Mucosa of stomach (tissue), 1 donor: Measurements from ENCODE around the gene NAPEPLD.

Experiments
- H3K27me3 ChIP-seq: one replicate; pipeline ENCODE4 v1.7.0; 2013; ENCODE audit warnings: mild to moderate bottlenecking, low read length; ENCODE audit not compliant: control insufficient read depth, insufficient read depth
- H3K36me3 ChIP-seq: one replicate; pipeline ENCODE4 v1.7.0; 2013; ENCODE audit warnings: low read length; ENCODE audit not compliant: control insufficient read depth, insufficient read depth
- H3K4me1 ChIP-seq: one replicate; pipeline ENCODE4 v1.7.0; 2013; ENCODE audit warnings: mild to moderate bottlenecking, low read length; ENCODE audit not compliant: control insufficient read depth, insufficient read depth
- H3K4me3 ChIP-seq: one replicate; pipeline ENCODE4 v1.7.0; 2013; ENCODE audit warnings: low read length
- H3K9ac ChIP-seq: one replicate; pipeline ENCODE4 v1.7.0; 2013; ENCODE audit warnings: mild to moderate bottlenecking, low read length, moderate library complexity
- H3K9me3 ChIP-seq: one replicate; pipeline ENCODE4 v1.7.0; 2013; ENCODE audit warnings: mild to moderate bottlenecking, low read length, moderate library complexity; ENCODE audit not compliant: control insufficient read depth
- donor health status: Pancreatic carcinoma.

NAPEPLD gene

DNA sequence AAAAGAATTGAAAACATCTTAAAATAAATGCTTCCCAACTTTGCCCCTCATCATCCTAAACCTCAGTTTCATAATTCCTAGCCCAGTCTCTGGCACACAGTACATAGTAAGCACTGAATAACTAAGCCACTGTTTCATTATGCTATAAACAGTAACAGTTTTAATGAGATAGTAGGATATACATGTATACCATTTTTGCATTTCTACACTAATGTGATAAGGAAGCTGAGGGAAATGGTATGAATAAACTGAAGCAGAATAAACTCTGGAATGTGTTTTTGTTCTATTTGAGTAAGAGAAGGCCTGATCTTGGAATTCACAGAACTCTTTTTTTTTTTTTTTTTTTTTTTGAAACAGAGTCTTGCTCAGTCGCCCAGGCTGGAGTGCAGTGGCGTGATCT, 8.8 kb downstream of the NAPEPLD start:
- H3K9ac ChIP-seq = no peak overlapping the region
- H3K36me3 ChIP-seq = no peaks in the 10 kb centered on the region
- no peaks in the 10 kb centered on the region for H3K9me3 ChIP-seq
- no peaks in the 10 kb centered on the region for H3K27me3 ChIP-seq
- H3K4me1 ChIP-seq = peaks cover 35% of the 10 kb centered on the region
- no peak overlapping the region for H3K4me3 ChIP-seq

DNA sequence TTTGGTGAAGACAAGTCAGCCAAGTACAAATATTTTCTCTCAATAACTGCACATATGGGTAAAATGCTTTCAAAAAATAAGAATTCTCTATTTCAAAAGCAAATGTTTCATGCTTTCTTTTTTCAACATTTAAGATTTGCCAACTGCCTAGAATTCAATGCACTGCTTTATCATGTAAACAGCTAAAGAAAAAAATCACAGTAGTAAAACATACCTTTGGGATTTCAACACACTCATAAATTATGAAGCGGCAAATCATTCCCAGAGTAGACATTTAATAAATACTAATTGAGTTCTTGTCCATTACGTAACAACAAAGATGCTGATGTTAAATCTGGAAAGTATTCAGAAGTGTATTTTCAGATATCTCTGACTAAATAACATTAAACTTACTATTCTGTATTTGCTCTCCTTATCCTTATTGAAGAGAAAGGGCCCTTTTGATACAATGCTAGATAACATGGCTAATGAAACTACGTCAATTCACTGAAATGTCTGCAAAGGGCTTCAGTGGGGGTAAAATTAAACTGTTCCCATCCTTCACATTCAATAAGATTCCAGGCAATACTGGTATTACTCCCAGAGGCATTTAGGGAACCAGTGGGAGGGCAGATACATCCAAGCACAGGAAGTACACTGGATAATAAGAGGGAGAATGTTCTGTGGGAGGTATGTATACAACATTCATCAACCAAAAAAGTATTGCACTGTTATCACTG, 13.9 kb downstream of the NAPEPLD start:
- H3K4me3 ChIP-seq = no peak overlapping the region
- no peaks in the 10 kb centered on the region for H3K27me3 ChIP-seq
- H3K9me3 ChIP-seq = no peaks in the 10 kb centered on the region
- no peaks in the 10 kb centered on the region for H3K36me3 ChIP-seq
- H3K9ac ChIP-seq = no peak overlapping the region
- peaks cover 19% of the 10 kb centered on the region for H3K4me1 ChIP-seq

DNA sequence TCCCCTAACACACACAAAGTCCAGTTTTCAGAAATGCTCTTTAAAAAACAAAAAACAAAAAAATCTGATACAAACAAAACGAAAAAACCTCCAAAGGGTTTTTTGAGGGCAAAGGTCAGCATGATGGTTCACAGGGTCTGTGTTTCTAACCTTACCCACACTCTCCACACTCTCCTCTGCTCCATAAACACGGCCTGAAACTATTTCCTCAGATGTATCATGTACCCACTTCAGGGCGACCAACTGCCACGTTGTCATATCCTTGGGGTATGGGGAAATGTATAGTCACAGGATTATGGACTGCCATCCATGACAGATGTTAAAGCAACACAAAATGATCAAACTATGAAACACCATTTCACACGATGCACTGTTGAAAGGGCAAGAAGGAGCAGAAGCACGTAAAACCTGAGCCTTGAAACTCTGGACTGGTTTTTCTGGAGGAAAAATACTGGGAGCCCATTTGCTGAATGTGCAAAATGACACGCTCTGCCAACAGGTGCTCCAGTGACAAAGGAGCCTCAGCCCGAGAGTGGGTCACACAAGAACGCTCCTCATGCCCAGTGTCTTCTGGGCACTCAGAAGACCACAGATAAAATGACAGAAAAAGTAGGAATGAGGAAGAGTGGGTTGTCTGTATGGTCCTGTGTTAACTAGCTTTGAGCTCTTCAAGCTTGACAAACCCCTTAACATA, 15.8 kb downstream of the NAPEPLD start:
- H3K9ac ChIP-seq = no peak overlapping the region
- no peaks in the 10 kb centered on the region for H3K9me3 ChIP-seq
- no peaks in the 10 kb centered on the region for H3K36me3 ChIP-seq

DNA sequence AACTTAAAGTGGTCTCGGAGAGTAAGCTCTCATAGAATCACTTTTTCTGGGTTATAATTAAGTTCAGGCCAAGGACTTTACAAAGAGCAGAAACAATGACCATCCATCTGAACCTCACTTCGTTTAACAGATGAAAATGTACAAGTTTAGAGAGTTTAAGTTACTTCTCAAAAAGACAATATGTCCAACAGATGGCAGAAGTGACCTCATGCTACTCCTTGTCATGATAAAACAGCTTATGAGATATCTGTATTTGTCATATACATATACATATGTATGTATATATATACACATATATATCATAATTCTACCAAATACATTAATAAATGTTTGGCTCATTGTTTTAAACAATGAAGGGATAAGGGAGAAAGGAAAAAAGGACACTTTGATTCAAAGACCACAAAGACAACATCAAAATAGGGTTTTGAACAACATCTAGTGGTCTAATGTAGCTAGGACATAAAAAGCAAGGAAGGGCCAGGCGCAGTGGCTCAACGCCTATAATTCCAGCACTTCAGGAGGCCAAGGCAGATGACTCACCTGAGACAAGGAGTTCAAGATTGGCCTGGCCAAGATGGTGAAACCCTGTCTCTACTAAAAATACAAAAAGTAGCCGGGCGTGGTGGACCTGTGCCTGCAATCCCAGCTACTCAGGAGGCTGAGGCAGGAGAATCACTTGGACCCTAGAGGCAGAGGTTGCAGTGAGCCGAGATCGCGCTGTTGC, 17.8 kb downstream of the NAPEPLD start:
- Histone ChIP-seq H3K4me1 (peaks cover 20% of the 10 kb centered on the region), H3K36me3 (no peaks in the 10 kb centered on the region), H3K9me3 (no peaks in the 10 kb centered on the region), H3K4me3 (no peak overlapping the region), H3K27me3 (no peaks in the 10 kb centered on the region), H3K9ac (no peak overlapping the region)

More for the DNA sequence above, 15.8 kb downstream of the NAPEPLD start:
- H3K27me3 ChIP-seq = no peaks in the 10 kb centered on the region
- H3K4me1 ChIP-seq = peaks cover 20% of the 10 kb centered on the region
- H3K4me3 ChIP-seq = no peak overlapping the region

DNA sequence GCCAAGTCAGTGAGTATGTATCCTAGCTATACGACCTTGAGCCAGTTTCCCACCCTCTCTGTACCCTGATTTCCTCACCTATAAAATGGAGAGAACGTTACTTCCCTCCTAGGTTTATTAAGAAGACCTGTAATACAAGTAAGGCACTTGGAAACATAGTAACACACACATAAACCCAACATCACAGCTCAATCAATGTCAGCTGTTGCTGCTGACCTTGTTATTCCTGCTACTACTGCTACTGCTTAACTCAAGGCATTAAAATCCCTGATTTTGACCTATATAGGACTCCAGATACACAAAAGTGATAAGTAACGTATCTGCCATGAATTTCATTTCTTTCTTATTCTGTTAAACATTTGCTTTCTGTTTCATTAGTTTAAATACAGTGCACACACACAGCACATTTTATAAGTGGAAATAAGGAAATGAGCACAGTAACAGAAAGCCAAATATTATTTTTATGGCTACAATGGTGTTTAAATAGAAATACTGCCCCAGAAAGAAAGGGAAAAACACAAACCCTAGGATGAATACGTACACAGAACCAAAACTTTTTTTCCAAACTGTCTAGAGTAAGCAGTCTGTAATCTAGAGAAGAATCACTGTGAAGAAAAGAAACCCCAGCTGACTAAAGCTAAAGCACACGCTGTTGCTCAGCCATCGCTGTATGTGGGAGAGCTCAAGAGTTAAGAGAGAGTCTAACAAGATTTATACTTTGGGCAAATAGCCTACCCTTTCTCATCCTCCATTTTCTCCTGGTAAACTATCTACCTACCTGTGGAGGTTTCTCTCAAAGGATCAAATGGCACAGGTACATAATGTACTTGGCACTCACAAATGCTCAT, 19.0 kb downstream of the NAPEPLD start:
- no peak overlapping the region for H3K9ac ChIP-seq
- no peaks in the 10 kb centered on the region for H3K27me3 ChIP-seq
- H3K9me3 ChIP-seq = no peaks in the 10 kb centered on the region
- H3K36me3 ChIP-seq = no peaks in the 10 kb centered on the region
- H3K4me3 ChIP-seq = no peak overlapping the region
- peaks cover 16% of the 10 kb centered on the region for H3K4me1 ChIP-seq

DNA sequence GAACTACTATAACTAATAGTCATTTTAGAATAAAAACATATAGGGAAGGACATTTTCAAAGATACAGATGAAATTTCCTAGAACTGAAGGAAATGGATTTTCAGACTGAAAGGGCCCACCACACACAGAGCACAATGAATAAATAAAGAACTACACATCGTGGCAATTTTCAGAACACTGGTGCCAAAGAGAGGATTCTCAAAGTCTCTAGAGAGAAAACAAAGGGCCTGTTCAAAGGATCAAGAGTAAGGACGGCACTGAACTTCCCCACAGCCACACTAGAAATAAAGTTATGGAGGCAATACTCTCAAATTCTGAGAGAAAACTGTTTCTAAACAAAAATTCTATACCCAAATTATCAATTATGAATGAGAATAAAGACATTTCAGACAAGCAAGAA, 21.9 kb downstream of the NAPEPLD start:
- Histone ChIP-seq H3K9ac (no peak overlapping the region), H3K36me3 (no peaks in the 10 kb centered on the region)

DNA sequence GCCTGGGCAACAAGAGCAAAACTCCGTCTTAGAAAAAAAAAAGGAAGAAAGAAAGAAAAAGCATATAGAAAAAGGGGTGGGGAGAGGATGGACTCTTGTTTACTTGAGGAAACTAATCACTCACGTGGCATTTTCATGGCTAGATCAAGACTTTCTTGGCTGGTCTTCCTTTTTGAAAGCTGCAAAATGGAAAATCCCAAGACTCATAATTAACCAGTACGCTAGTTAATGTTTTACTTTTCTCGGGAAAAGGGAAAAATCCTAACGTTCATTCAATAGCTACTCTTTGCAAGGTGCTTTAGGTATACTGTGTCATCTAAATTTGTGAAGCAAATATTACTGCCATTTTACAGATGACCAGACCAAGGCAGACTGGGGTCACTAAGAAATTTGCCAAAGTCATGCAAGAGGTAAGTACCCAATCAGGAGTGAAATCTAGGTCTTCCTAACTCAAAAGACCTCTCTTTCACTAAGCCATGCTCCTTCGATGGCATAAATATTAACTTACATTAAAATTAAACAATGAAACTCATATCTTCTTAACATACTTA, 24.4 kb downstream of the NAPEPLD start:
- no peak overlapping the region for H3K4me3 ChIP-seq
- no peaks in the 10 kb centered on the region for H3K4me1 ChIP-seq
- H3K27me3 ChIP-seq = no peaks in the 10 kb centered on the region
- no peaks in the 10 kb centered on the region for H3K36me3 ChIP-seq
- no peak overlapping the region for H3K9ac ChIP-seq
- no peaks in the 10 kb centered on the region for H3K9me3 ChIP-seq

More for the DNA sequence above, 21.9 kb downstream of the NAPEPLD start:
- Histone ChIP-seq H3K4me1 (peaks cover 16% of the 10 kb centered on the region), H3K4me3 (no peak overlapping the region), H3K9me3 (no peaks in the 10 kb centered on the region), H3K27me3 (no peaks in the 10 kb centered on the region)

DNA sequence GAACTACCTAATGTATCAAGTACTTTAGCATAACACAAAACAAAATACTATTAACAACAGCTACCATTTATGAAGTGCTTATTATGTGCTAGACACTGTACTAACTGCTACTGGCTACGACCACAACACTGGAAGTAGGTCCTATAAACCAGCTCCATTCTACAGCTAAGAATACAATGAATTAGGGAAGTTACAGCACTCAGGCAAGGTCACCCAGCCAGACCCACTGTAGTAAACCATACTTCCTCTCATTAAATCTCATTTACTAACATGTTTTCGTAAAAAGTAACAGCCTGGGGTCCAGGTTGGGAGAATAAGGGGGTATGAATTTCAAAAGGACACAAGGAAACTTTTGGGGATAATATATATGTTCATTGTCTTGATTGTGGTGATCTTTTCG, 25.4 kb downstream of the NAPEPLD start:
- H3K4me1 ChIP-seq = no peaks in the 10 kb centered on the region
- H3K36me3 ChIP-seq = no peaks in the 10 kb centered on the region
- no peaks in the 10 kb centered on the region for H3K9me3 ChIP-seq
- no peaks in the 10 kb centered on the region for H3K27me3 ChIP-seq
- H3K9ac ChIP-seq = no peak overlapping the region
- no peak overlapping the region for H3K4me3 ChIP-seq

DNA sequence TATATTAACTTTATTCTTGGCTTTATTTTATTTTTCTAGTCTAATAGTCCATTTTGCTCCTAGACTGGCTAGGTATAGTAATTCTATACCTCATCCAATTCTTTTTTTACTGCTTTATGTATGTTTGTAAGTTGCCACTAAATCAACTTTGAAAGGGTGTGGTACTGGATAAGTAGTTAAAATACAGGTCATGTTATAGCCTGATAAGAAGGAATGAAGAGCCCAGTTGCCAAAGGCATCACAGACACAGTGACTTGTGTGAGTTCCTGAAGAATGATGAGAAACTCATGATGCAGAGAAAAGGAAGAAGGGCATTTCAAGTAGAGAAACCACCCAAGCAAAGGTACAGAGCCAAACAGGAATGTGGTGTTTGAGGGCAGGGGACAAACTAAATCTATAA, 27.3 kb downstream of the NAPEPLD start:
- H3K36me3 ChIP-seq = no peaks in the 10 kb centered on the region

DNA sequence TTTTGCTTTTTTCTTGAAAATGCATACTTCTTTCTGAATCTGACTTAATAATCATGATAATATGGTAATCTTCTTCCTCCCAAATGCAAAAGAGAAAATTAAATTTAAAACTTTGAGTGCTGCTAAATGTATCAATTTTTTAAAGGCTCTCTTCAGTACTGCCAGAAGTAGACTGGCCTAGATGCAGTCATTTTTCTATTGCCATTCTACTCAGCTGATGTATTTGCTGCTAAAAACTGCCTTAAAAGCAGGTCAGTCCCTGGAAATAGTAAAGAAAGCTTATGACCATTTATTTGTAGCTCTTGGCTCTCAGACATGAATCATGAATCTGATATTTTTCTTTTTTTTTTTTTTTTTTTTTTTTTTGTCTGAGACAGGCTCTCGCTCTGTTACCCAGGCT, 28.5 kb downstream of the NAPEPLD start:
- Histone ChIP-seq H3K9ac (no peak overlapping the region), H3K4me3 (no peak overlapping the region), H3K27me3 (no peaks in the 10 kb centered on the region), H3K36me3 (no peaks in the 10 kb centered on the region), H3K4me1 (no peaks in the 10 kb centered on the region), H3K9me3 (no peaks in the 10 kb centered on the region)

More for the DNA sequence above, 27.3 kb downstream of the NAPEPLD start:
- Histone ChIP-seq H3K9ac (no peak overlapping the region), H3K4me3 (no peak overlapping the region), H3K27me3 (no peaks in the 10 kb centered on the region), H3K4me1 (no peaks in the 10 kb centered on the region), H3K9me3 (no peaks in the 10 kb centered on the region)

DNA sequence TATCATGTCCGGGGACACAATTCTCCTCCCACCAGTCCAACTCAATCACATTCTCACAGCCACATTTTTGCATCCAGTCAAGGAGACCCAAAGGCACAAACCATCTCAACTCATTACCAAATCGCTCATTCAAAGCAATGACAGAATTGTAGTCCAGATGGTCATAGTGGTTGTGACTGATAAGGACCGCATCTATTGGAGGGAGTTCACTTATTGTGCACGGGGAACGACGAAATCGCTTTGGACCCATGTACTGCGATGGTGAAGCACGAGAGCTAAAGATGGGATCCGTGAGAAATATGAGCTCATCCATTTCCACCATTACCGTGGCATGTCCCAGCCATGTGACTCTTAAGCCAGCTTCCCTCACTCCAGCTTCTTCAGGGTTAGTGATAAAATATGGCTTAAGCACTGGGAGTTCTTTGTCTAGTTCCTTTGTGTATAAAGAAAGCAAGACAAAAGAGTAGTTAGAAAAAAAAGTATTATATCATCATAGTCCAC, 29.1 kb downstream of the NAPEPLD start:
- H3K36me3 ChIP-seq = no peaks in the 10 kb centered on the region
- no peaks in the 10 kb centered on the region for H3K4me1 ChIP-seq
- no peaks in the 10 kb centered on the region for H3K9me3 ChIP-seq
- H3K27me3 ChIP-seq = no peaks in the 10 kb centered on the region
- no peak overlapping the region for H3K4me3 ChIP-seq
- no peak overlapping the region for H3K9ac ChIP-seq
